ENCODE data around the gene TJP2.

Gene TJP2

DNA sequence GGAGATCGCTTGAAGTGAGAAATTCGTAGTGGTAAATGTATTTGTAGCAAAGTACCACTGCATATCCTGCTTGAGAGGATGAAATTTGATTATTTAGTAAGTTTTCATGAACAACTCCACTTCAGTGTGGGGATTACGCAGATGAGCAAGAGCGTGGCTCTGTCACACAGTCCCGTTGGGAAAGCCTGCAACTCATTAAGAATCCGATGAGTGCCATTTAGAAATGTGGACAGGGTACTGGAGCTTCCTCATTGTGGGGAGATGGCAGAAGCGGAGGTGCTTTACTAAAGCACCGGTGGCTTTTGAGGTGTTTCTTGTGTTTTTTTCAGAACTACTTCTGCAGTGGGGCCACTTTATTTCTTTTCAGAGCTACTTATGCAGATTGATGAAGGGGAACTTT lies 1.4 kb downstream of the TJP2 start:
- TF ChIP-seq, protein P1, sequence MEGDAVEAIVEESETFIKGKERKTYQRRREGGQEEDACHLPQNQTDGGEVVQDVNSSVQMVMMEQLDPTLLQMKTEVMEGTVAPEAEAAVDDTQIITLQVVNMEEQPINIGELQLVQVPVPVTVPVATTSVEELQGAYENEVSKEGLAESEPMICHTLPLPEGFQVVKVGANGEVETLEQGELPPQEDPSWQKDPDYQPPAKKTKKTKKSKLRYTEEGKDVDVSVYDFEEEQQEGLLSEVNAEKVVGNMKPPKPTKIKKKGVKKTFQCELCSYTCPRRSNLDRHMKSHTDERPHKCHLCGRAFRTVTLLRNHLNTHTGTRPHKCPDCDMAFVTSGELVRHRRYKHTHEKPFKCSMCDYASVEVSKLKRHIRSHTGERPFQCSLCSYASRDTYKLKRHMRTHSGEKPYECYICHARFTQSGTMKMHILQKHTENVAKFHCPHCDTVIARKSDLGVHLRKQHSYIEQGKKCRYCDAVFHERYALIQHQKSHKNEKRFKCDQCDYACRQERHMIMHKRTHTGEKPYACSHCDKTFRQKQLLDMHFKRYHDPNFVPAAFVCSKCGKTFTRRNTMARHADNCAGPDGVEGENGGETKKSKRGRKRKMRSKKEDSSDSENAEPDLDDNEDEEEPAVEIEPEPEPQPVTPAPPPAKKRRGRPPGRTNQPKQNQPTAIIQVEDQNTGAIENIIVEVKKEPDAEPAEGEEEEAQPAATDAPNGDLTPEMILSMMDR (IDR thresholded peaks at IDR 0.05), result no peak

DNA sequence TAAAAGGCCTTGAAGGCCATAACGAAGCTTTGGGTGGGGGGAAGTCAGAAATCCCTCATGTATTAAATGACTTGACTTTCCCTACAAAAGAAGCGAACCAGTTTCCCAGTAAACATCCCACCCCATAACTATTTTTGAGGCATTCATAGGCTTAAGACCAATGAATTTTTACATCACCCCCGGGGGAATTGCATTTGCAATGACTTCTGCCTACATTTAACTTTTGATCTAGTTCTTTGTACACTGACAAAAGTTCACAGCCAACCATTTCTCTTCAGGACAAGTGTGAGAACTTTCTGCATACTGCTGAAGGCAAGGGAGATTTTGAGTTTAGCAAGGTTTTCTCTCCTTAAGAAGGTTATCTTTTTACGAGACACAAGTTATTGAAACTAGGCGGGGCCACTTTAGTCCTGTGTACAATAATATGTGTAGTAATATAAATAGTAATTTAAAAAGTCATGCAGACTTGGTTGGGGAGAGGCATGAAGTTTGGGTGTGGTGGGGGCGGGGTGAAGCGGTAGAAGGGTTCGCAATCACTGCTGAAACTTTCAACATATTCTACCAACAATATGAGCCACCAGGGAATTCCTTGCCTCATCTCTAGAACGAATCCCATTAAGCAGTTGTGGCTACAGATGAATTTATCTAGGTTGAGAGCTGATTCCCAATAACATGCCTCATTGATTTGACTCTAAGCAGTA lies 2.5 kb downstream of the TJP2 start:
- TF ChIP-seq, protein P1 (IDR thresholded peaks at IDR 0.05), result no peak

DNA sequence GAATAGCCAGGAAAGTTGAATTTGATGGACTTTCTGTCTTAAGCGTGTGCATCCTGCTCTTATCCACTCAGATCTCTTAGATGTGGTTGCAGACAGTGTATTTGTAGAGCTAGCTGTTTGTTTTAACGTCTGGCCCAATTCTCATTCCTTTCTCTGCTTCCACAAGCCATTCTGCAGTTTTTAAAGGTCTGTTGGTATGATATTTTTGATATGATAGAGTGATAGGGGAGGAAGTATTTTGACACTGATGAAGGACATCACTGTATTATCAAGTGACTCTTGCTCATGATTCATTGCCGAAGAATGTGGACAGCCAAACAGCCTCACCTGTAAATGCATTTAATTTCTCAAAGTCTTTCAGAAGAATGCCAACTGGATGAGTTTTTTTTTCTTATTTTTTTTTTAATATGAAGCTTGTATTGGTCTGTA lies 4.5 kb downstream of the TJP2 start:
- TF ChIP-seq, protein P1 (IDR thresholded peaks at IDR 0.05), result no peak

DNA sequence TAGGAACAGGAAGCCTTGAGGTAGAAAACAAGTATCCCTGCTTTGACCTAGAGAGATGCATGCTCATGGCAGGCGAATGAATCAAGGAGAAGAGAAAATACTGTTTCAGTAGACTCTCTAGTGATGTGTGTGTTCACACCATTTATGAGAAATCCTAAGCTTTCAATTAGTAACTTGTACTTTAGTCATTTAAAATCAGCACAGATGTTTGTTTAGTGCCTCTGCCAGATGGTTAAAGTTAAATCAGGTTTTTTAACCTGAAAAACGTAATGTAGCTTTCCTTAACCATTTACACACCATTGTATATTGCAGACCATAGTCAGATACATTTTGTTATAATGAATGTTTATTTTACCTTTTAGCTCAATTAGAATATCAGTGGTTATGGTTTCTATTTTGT lies 5.0 kb downstream of the TJP2 start:
- TF ChIP-seq, protein P1 (IDR thresholded peaks at IDR 0.05), result no peak

DNA sequence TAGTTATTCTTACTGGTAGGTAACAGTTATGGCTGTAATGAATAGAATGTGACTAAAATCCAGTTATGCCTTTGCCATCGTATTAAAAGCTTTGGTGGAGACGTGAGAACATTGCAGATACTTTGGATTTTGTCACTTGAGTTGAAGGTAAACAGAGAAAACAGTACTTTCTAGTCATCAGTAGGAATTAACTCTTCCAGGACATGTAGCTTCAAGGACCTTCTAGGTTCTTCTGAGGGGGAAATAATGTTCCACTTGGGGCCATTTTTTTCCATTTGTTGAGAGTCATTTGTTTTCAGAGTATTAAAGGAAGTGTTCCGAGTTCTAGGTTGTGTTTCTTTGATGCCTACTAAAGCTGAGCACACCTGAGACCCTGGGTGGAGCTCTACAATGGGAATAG lies 6.1 kb downstream of the TJP2 start:
- TF ChIP-seq, protein P1 (IDR thresholded peaks at IDR 0.05), result no peak

DNA sequence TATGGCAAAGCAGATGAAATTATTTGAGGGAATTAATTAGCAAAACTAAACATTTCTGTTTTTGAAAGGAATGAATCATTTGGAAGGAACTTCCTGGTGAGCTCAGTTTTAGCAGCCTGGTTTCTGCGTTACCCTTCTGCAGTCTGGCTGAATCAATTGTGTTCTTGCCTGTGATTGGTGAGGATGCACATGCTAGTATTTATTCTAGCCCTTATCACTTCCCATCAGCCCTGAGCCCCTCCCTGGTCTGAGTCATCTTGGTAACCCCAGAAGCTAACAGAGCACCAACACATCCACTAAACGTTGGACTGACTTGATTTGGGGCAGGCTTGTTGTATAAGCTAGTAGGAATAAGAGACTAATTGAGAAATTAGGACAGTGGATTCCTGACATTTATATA lies 6.6 kb downstream of the TJP2 start:
- TF ChIP-seq, protein P1 (IDR thresholded peaks at IDR 0.05), result no peak

DNA sequence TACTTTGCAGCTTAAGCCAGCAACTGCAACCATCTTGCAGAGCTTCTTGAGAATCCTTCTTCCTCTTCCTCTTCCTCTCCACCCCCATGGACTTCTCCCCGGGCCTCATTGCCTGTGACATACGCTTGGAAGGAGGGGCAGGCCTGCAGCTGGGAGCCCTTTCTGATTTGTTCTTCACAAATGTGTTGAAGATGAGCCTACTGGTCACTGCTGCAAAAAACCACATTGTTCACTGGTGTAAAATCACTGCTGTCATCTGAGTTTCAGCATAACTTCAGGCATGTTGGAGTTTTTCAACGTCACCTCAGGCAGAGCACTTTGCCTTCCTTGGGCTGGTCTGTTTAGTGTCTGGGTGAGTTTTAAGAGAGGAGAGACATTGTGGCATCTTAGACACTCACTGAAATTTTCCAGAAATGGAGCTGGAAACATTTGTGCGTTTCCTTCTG lies 7.9 kb downstream of the TJP2 start:
- TF ChIP-seq, protein P1 (IDR thresholded peaks at IDR 0.05), result no peak

DNA sequence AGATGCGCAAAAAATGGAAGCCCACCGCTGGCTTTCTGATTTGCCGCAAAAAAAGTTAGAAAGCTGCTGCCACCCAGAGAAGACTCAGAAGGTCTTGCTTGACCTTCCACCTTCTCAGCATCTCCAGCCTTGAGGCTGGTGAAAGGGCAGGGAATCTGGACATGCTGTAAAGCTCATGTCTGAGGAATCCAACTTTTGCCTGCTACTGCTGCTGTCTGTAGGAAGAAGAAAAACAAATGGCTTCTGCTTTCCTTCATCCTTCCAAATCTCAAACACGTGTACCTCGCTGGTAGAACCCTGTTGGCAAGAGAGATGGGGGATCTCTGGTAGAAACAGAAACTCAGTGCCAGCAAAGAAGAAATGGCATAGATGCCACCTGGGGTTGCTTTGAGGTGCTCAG lies 10.2 kb downstream of the TJP2 start:
- TF ChIP-seq, protein P1 (IDR thresholded peaks at IDR 0.05), result no peak

Data from LNCAP (cell line).